Hepatocyte (in vitro differentiated cells): Measurements from ENCODE around the gene CLCA4. TPM values are rescaled to one million over a fixed set of nuclear protein-coding genes. Genes with fewer than 3 reads are reported as not detected.
A peak's percentile ranks its signal among the peaks of the same experiment; 100 is the strongest.

Source experiments
- DNase-seq: peaks from one replicate; pipeline ENCODE4 v3.0.0-alpha.2; 2016; ENCODE audit warnings: low spot score
- H2AFZ ChIP-seq: fragments of 200-600 bp; sonication (generic); 2 replicates; pipeline ENCODE4 v1.6.0; 2016; ENCODE audit warnings: antibody characterized with exemption, mild to moderate bottlenecking
- H3K27ac ChIP-seq: fragments of 200-600 bp; sonication (generic); 2 replicates; pipeline ENCODE4 v1.5.1; 2016; ENCODE audit warnings: mild to moderate bottlenecking
- H3K27me3 ChIP-seq: fragments of 200-600 bp; sonication (generic); 2 replicates; pipeline ENCODE4 v1.6.1; 2016
- H3K36me3 ChIP-seq: fragments of 200-600 bp; sonication (generic); replicated peaks from 2 replicates; pipeline ENCODE4 v1.5.1; 2016; ENCODE audit warnings: low read depth; ENCODE audit not compliant: insufficient read depth
- H3K4me1 ChIP-seq: fragments of 200-600 bp; sonication (generic); 2 replicates; pipeline ENCODE4 v1.5.1; 2016; ENCODE audit warnings: mild to moderate bottlenecking, moderate library complexity; ENCODE audit not compliant: insufficient read depth
- H3K4me2 ChIP-seq: fragments of 200-600 bp; sonication (generic); 2 replicates; pipeline ENCODE4 v1.6.0; 2016
- H3K4me3 ChIP-seq: fragments of 200-600 bp; sonication (generic); 2 replicates; pipeline ENCODE4 v1.5.1; 2016; ENCODE audit warnings: mild to moderate bottlenecking
- H3K79me2 ChIP-seq: fragments of 200-600 bp; sonication (generic); 2 replicates; pipeline ENCODE4 v1.6.0; 2017; ENCODE audit warnings: mild to moderate bottlenecking
- H3K9me2 ChIP-seq: fragments of 200-600 bp; sonication (generic); replicated peaks from 2 replicates; pipeline ENCODE4 v1.6.0; 2017; ENCODE audit warnings: mild to moderate bottlenecking; ENCODE audit not compliant: insufficient read depth
- H3K9me3 ChIP-seq: fragments of 200-600 bp; sonication (generic); 2 replicates; pipeline ENCODE4 v1.5.1; 2016; ENCODE audit warnings: low read depth, mild to moderate bottlenecking
- H4K20me1 ChIP-seq: fragments of 200-600 bp; sonication (generic); 2 replicates; pipeline ENCODE4 v1.6.0; 2016; ENCODE audit warnings: mild to moderate bottlenecking; ENCODE audit not compliant: insufficient read depth, poor library complexity, severe bottlenecking
- CTCF ChIP-seq: fragments of 200-600 bp; sonication (generic); IDR thresholded peaks from 2 replicates; pipeline ENCODE4 v1.5.1; 2016; ENCODE audit warnings: antibody characterized with exemption, mild to moderate bottlenecking; ENCODE audit not compliant: poor library complexity
- EZH2 ChIP-seq: fragments of 200-600 bp; sonication (generic); IDR thresholded peaks from 2 replicates; pipeline ENCODE4 v1.6.1; 2016; ENCODE audit warnings: antibody characterized with exemption, mild to moderate bottlenecking, borderline replicate concordance
- EZH2phosphoT487 ChIP-seq: fragments of 200-600 bp; sonication (generic); IDR thresholded peaks from one replicate; pipeline ENCODE4 v1.6.1; 2018; ENCODE audit warnings: antibody characterized with exemption, mild to moderate bottlenecking, low read depth, moderate library complexity; ENCODE audit not compliant: unreplicated experiment, severe bottlenecking
- WGBS: methylation state at CpG from one replicate; pipeline ENCODE4 v1.1.6; 2016; ENCODE audit warnings: low lambda C conversion rate; ENCODE audit errors: missing lambda C conversion rate; 5-methylcytosine and 5-hydroxymethylcytosine counted together
- polyA plus RNA-seq: library from polyadenylated mRNA; unstranded; fragments of >200 nt; fragmentation: Nextera tagmentation; extraction: Ambion mirVana; gene quantifications from 2 replicates; pipeline ENCODE4 v1.2.1, GENCODE V29; 2016
- total RNA-seq: library from RNA; depleted of rRNA; stranded (reverse); fragments of >200 nt; gene quantifications from 2 replicates; pipeline ENCODE4 v1.2.3, GENCODE V29; 2014

Gene CLCA4
- total and polyA plus RNA-seq, 2 experiments from 2014 or later: 0.07 to 0.22 TPM

- H3K36me3 ChIP-seq: no peaks in the 10 kb centered on the region
- H3K9me2 ChIP-seq: no peaks in the 10 kb centered on the region
- no peaks in the 10 kb centered on the region for H3K9me3 ChIP-seq
- H3K27me3 ChIP-seq: no peaks in the 10 kb centered on the region
- H3K27ac ChIP-seq: peak overlapping the region; percentile 75
- DNase-seq: peak; percentile 35
- no peak for TF ChIP-seq CTCF
- no peak for TF ChIP-seq EZH2phosphoT487
- no peak for TF ChIP-seq EZH2
- WGBS: 25% methylated on average over 18 of the region's 18 CpGs
- H3K4me3 ChIP-seq: peak overlapping the region; percentile 5
- H3K4me1 ChIP-seq: peaks cover 26% of the 10 kb centered on the region
- peak overlapping the region; percentile 67 for H2AFZ ChIP-seq
- peak overlapping the region; percentile 83 for H3K4me2 ChIP-seq
- no peaks in the 10 kb centered on the region for H4K20me1 ChIP-seq
- no peaks in the 10 kb centered on the region for H3K79me2 ChIP-seq
Observed at GRCh38 chr1:86503406-86504136, 43.3 kb upstream of the CLCA4 start.

GRCh38 chr1:86504137-86504479 lies 42.8 kb upstream of the CLCA4 start:
- peak overlapping the region; percentile 75 for H3K27ac ChIP-seq
- no peaks in the 10 kb centered on the region for H3K79me2 ChIP-seq
- H3K27me3 ChIP-seq: no peaks in the 10 kb centered on the region
- no peaks in the 10 kb centered on the region for H3K36me3 ChIP-seq
- H3K4me2 ChIP-seq: peak overlapping the region; percentile 83
- 50% methylated on average over 9 of the region's 9 CpGs for WGBS
- no peaks in the 10 kb centered on the region for H3K9me2 ChIP-seq
- peak overlapping the region; percentile 67 for H2AFZ ChIP-seq
- H3K9me3 ChIP-seq: no peaks in the 10 kb centered on the region
- DNase-seq: peak; percentile 39
- no peak overlapping the region for H3K4me3 ChIP-seq
- peaks cover 26% of the 10 kb centered on the region for H3K4me1 ChIP-seq
- no peaks in the 10 kb centered on the region for H4K20me1 ChIP-seq
- no peak for TF ChIP-seq EZH2
- TF ChIP-seq EZH2phosphoT487: no peak
- TF ChIP-seq CTCF: no peak

- H3K4me2 ChIP-seq: peak overlapping the region; percentile 11
- no peaks in the 10 kb centered on the region for H3K79me2 ChIP-seq
- H3K4me1 ChIP-seq: peaks cover 26% of the 10 kb centered on the region
- no peak for DNase-seq
- no peaks in the 10 kb centered on the region for H3K9me2 ChIP-seq
- no peaks in the 10 kb centered on the region for H3K27me3 ChIP-seq
- no peak overlapping the region for H2AFZ ChIP-seq
- no peaks in the 10 kb centered on the region for H3K36me3 ChIP-seq
- H3K27ac ChIP-seq: no peak overlapping the region
- no peaks in the 10 kb centered on the region for H4K20me1 ChIP-seq
- no peak overlapping the region for H3K4me3 ChIP-seq
- H3K9me3 ChIP-seq: no peaks in the 10 kb centered on the region
- no peak for TF ChIP-seq EZH2phosphoT487
- no peak for TF ChIP-seq EZH2
- no peak for TF ChIP-seq CTCF
- 73% methylated on average over 9 of the region's 9 CpGs for WGBS
Observed at GRCh38 chr1:86504895-86505563, 41.8 kb upstream of the CLCA4 start.
